Calu3 (cell line): Measurements from ENCODE around the gene IFITM5. TPM values are rescaled to one million over a fixed set of nuclear protein-coding genes. Genes with fewer than 3 reads are reported as not detected.

Experiments
- BruUV-seq: library from RNA; stranded (reverse); fragments of 400-500 nt; replicated peaks from 2 replicates; lab custom pipeline; 2021; lab: Mats Ljungman, UMichigan
- CTCF ChIA-PET: fragments of 300-600 bp; sonication (Branson Sonifier 250); formaldehyde crosslinking; loops from one replicate; lab custom pipeline; 2022; ENCODE audit warnings: antibody characterized with exemption; lab: Charles Lee
- DNase-seq: peaks from one replicate; pipeline ENCODE4 v3.0.0; 2022
- H3K27ac Mint-ChIP-seq: one replicate; pipeline ENCODE4 v1.8.0; 2022; ENCODE audit warnings: mixed read lengths; ENCODE audit not compliant: unreplicated experiment
- H3K27me3 Mint-ChIP-seq: one replicate; pipeline ENCODE4 v1.8.0; 2022; ENCODE audit warnings: mixed read lengths; ENCODE audit not compliant: unreplicated experiment
- H3K36me3 Mint-ChIP-seq: one replicate; pipeline ENCODE4 v1.8.0; 2022; ENCODE audit warnings: mild to moderate bottlenecking, moderate library complexity, mixed read lengths; ENCODE audit not compliant: insufficient read depth, unreplicated experiment
- H3K4me1 Mint-ChIP-seq: one replicate; pipeline ENCODE4 v1.8.0; 2022; ENCODE audit warnings: mild to moderate bottlenecking, low read depth, mixed read lengths; ENCODE audit not compliant: unreplicated experiment
- H3K4me3 Mint-ChIP-seq: one replicate; pipeline ENCODE4 v1.8.0; 2022; ENCODE audit warnings: mild to moderate bottlenecking, low read depth, moderate library complexity, mixed read lengths; ENCODE audit not compliant: unreplicated experiment
- H3K9me3 Mint-ChIP-seq: one replicate; pipeline ENCODE4 v1.8.0; 2022; ENCODE audit warnings: low read depth, mixed read lengths; ENCODE audit not compliant: unreplicated experiment
- intact Hi-C: fragments of 100-400 bp; cut with micrococcal nuclease; formaldehyde crosslinking; loops from one replicate; pipeline ENCODE4 v1.10.0; 2022; ENCODE audit not compliant: unreplicated experiment
- total RNA-seq: library from RNA; stranded (reverse); gene quantifications from 2 replicates; pipeline ENCODE4 v1.2.3, GENCODE V29; 2022
- TF ChIP-seq, protein P1 (sequence below): fragments of 200-600 bp; IDR thresholded peaks from one replicate; pipeline ENCODE4 v1.8.0; 2022; ENCODE audit warnings: antibody characterized with exemption; ENCODE audit not compliant: unreplicated experiment

IFITM5 gene
- total RNA-seq, 1 experiment from 2014 or later = not detected

DNA sequence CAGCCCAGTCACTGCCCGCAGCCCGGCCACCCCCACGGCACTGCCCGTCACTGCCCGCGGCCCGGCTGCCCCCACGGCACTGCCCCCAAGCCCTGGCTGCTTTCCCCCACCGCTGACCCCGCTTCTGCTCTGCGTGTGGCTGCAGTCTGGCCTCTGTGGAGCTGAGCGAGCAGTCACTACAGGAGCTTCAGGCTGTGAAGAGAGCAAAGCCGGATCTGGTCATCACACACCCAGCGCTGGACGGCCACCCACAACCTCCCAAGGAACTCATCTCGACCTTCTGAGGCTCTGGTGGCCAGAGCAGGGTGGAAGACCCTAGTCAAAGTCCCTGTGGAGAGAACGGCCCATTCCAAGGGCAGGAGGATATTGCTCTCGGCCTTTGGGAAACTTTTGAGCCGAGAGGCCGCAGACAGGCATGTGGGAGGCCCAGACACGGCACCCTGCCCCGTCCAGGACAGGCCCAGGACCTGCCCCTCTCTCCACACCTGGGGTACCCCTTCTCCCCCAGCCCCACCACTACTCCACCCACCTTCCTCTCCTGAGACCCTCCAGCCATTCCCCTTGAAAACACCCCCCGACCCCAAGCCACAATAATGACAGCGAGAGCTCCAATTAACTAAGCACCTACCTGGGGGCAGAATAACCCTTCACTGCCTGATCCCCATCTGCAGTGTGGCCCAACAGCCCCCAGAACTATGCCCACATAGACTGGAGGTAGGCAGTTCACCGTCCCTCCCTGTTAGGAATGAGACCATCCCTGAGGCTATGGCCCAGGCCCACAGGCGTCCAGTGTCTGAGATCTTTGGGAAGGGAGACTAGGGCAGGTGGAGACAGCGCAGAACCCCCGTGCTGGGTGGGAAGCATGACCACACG, 14.1 kb downstream of the IFITM5 start:
- H3K27me3 Mint-ChIP-seq = peaks cover 83% of the 10 kb centered on the region
- H3K36me3 Mint-ChIP-seq = peaks cover 11% of the 10 kb centered on the region
- intact Hi-C loops = no loop called here
- no peaks in the 10 kb centered on the region for H3K9me3 Mint-ChIP-seq
- H3K4me3 Mint-ChIP-seq = no peak overlapping the region
- CTCF ChIA-PET = no interaction called here
- no peak overlapping the region for H3K27ac Mint-ChIP-seq
- no TSS peak for BruUV-seq
- DNase-seq = no peak
- TF ChIP-seq, protein P1, sequence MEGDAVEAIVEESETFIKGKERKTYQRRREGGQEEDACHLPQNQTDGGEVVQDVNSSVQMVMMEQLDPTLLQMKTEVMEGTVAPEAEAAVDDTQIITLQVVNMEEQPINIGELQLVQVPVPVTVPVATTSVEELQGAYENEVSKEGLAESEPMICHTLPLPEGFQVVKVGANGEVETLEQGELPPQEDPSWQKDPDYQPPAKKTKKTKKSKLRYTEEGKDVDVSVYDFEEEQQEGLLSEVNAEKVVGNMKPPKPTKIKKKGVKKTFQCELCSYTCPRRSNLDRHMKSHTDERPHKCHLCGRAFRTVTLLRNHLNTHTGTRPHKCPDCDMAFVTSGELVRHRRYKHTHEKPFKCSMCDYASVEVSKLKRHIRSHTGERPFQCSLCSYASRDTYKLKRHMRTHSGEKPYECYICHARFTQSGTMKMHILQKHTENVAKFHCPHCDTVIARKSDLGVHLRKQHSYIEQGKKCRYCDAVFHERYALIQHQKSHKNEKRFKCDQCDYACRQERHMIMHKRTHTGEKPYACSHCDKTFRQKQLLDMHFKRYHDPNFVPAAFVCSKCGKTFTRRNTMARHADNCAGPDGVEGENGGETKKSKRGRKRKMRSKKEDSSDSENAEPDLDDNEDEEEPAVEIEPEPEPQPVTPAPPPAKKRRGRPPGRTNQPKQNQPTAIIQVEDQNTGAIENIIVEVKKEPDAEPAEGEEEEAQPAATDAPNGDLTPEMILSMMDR = no peak
- H3K4me1 Mint-ChIP-seq = peaks cover 9% of the 10 kb centered on the region

DNA sequence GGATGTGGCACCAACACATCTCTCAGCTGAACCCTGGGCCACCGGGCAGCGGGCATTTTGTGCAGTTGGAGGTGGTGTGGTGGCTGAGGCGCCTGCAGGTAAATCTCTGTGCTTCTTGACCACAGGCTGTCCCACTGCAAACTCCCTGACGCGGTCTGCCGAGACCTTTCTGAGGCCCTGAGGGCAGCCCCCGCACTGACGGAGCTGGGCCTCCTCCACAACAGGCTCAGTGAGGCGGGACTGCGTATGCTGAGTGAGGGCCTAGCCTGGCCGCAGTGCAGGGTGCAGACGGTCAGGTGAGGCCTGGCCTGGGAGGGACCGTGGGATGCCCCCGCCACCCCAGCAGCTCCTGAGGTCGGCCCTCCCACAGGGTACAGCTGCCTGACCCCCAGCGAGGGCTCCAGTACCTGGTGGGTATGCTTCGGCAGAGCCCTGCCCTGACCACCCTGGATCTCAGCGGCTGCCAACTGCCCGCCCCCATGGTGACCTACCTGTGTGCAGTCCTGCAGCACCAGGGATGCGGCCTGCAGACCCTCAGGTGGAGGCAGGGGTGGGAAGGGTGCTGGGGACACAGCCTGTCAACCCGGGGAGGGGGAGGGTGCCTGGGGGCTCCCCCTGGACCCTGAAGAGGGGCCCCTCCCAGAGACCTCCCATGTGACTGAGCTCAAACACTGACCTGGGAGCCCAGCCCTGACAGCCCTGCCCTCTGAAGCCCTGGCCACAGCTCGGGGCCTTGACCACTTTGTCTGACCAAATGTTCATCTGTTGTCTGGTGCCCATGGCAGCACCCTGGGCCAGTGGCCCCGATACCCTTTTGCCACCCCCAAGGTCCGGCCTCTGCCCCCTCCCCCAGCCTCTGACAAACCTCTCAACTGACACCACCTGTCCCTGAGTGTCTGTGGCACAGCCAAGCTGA, 15.0 kb downstream of the IFITM5 start:
- Mint-ChIP-seq H3K9me3 (no peaks in the 10 kb centered on the region), H3K4me1 (peaks cover 9% of the 10 kb centered on the region), H3K4me3 (no peak overlapping the region), H3K36me3 (peaks cover 5% of the 10 kb centered on the region), H3K27me3 (peaks cover 83% of the 10 kb centered on the region), H3K27ac (no peak overlapping the region)
- intact Hi-C loops = no loop called here
- CTCF ChIA-PET = no interaction called here
- no peak for DNase-seq
- BruUV-seq = no TSS peak
- TF ChIP-seq, protein P1 = no peak

DNA sequence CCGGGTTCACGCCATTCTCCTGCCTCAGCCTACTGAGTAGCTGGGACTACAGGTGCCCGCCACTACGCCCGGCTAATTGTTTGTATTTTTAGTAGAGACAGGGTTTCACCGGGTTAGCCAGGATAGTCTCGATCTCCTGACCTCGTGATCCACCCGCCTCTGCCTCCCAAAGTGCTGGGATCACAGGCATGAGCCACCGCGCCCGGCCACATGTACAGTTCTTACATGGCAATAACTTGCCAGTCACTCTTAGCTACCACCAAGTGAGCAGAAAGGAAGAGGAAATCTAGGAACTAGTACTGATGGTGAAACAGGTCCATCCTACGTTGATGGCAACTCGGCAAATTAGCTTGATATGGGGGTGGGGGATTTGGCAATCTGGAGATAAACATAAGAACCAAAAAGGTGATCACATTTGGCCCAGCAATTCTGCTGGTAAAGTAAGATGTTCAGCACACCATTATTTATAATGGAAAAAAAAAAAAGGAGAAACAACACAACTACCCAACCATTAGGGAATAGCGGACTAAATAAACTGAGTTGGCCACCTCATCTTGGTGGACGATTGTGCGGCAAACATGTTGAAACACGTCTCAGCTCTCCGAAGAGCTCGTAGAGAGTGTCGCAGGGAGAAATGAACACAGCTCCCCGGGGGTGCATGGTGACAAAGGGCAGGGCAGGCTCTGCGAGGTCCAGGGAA, 15.8 kb downstream of the IFITM5 start:
- Mint-ChIP-seq H3K9me3 (no peaks in the 10 kb centered on the region), H3K27ac (no peak overlapping the region), H3K4me1 (peaks cover 9% of the 10 kb centered on the region), H3K27me3 (peaks cover 90% of the 10 kb centered on the region), H3K36me3 (peaks cover 5% of the 10 kb centered on the region), H3K4me3 (no peak overlapping the region)
- intact Hi-C loops = no loop called here
- TF ChIP-seq, protein P1 = no peak
- no TSS peak for BruUV-seq
- no peak for DNase-seq
- CTCF ChIA-PET = interaction anchor here (0.5 kb wide), 1 partner anchor 62 kb away, joined by 3 read pairs; no protein-coding TSS in a partner anchor
